ENCODE data around the gene NEO1.
"Not testable (repeated sequence)": the region's sequence is repeated elsewhere in the genome, so short reads cannot be mapped to it uniquely, and the experiment has no call there.

NEO1 gene

GRCh38 chr15:73212424-73212823 lies 160.2 kb downstream of the NEO1 start:
- DNase-seq: no peak

- DNase-seq: not testable (repeated sequence)
Observed at GRCh38 chr15:73221450-73221849, 169.2 kb downstream of the NEO1 start.

GRCh38 chr15:73225358-73226015 lies 173.2 kb downstream of the NEO1 start:
- peak; percentile 8 for DNase-seq

GRCh38 chr15:73226093-73226814 lies 174.0 kb downstream of the NEO1 start:
- DNase-seq: no peak

- DNase-seq: no peak
Observed at GRCh38 chr15:73227433-73228056, 175.3 kb downstream of the NEO1 start.

GRCh38 chr15:73228128-73228646 lies 175.9 kb downstream of the NEO1 start:
- DNase-seq: no peak

- no peak for DNase-seq
Observed at GRCh38 chr15:73231661-73232419, 179.6 kb downstream of the NEO1 start.

- DNase-seq: no peak
Observed at GRCh38 chr15:73232776-73233175, 180.5 kb downstream of the NEO1 start.

GRCh38 chr15:73233623-73234022 lies 181.4 kb downstream of the NEO1 start:
- no peak for DNase-seq

GRCh38 chr15:73237910-73238309 lies 185.6 kb downstream of the NEO1 start:
- DNase-seq: no peak

GRCh38 chr15:73239564-73240215 lies 187.4 kb downstream of the NEO1 start:
- no peak for DNase-seq

GRCh38 chr15:73240866-73241499 lies 188.7 kb downstream of the NEO1 start:
- DNase-seq: peak; percentile 41

- no peak for DNase-seq
Observed at GRCh38 chr15:73244333-73244732, 192.1 kb downstream of the NEO1 start.

- no peak for DNase-seq
Observed at GRCh38 chr15:73246439-73246838, 194.2 kb downstream of the NEO1 start.

GRCh38 chr15:73246898-73247297 lies 194.6 kb downstream of the NEO1 start:
- DNase-seq: no peak

GRCh38 chr15:73247331-73247730 lies 195.1 kb downstream of the NEO1 start:
- no peak for DNase-seq

- no peak for DNase-seq
Observed at GRCh38 chr15:73249499-73249898, 197.2 kb downstream of the NEO1 start.

GRCh38 chr15:73254598-73254997 lies 202.3 kb downstream of the NEO1 start:
- DNase-seq: no peak

GRCh38 chr15:73258271-73259108 lies 206.2 kb downstream of the NEO1 start:
- no peak for DNase-seq

GRCh38 chr15:73264881-73265280 lies 212.6 kb downstream of the NEO1 start:
- DNase-seq: no peak

GRCh38 chr15:73265536-73266153 lies 213.4 kb downstream of the NEO1 start:
- DNase-seq: peak; percentile 32
